K562 (cell line): ENCODE measurements around the gene C3. TPM values are rescaled to one million over a fixed set of nuclear protein-coding genes. Genes with fewer than 3 reads are reported as not detected.

Experiments
- CSDE1 ChIP-seq, 2 experiments: fragments of 450-650 bp; IDR thresholded peaks; 2 replicates each; pipeline ENCODE4 v1.6.1; 2016; ENCODE audit warnings: mild to moderate bottlenecking in 1 of 2
- DDX20 ChIP-seq: fragments of 450-650 bp; IDR thresholded peaks from 2 replicates; pipeline ENCODE4 v1.6.1; 2016; ENCODE audit warnings: missing genetic modification characterization, low read depth, mild to moderate bottlenecking, missing compliant biosample characterization, moderate library complexity
- KHSRP ChIP-seq: fragments of 450-650 bp; IDR thresholded peaks from 2 replicates; pipeline ENCODE4 v1.6.1; 2017
- MAFG ChIP-seq: fragments of 450-650 bp; conservative IDR thresholded peaks from 2 replicates; pipeline ENCODE4 v1.6.1; 2016; ENCODE audit warnings: missing genetic modification characterization, missing compliant biosample characterization
- MECOM ChIP-seq: fragments of 250-450 bp; sonication (Bioruptor Pico); IDR thresholded peaks from 2 replicates; pipeline ENCODE4 v1.8.0; 2022; ENCODE audit warnings: inconsistent platforms
- SMAD1 ChIP-seq: fragments of 150-350 bp; IDR thresholded peaks from 2 replicates; pipeline ENCODE4 v1.6.1; 2014; ENCODE audit warnings: low read length, low read depth; ENCODE audit not compliant: partially characterized antibody
- TAF9B ChIP-seq: fragments of 450-650 bp; IDR thresholded peaks from 2 replicates; pipeline ENCODE4 v1.6.1; 2018; ENCODE audit warnings: mild to moderate bottlenecking; ENCODE audit not compliant: partially characterized antibody
- TGIF2 ChIP-seq: sonication (generic); formaldehyde crosslinking; IDR thresholded peaks from 2 replicates; pipeline ENCODE4 v1.8.1; 2022; ENCODE audit warnings: mild to moderate bottlenecking, missing genetic modification reagents, moderate library complexity
- ZNF24 ChIP-seq: fragments of 450-650 bp; IDR thresholded peaks from 2 replicates; pipeline ENCODE4 v1.6.1; 2016
- ZNF431 ChIP-seq: sonication (generic); formaldehyde crosslinking; IDR thresholded peaks from 2 replicates; pipeline ENCODE4 v1.8.0; 2022; ENCODE audit warnings: mild to moderate bottlenecking, missing genetic modification reagents
- polyA plus RNA-seq, 8 experiments: library from polyadenylated mRNA; depleted of rRNA in 4 of 8; stranded (reverse) in 5 of 8; unstranded in 3 of 8; fragments of >200 nt; fragmentation: Nextera tagmentation in 2 of 8; fragmentation: Illumina TruSeq in 1 of 8; extraction: Ambion mirVana in 2 of 8; extraction: Trizol in 1 of 8; gene quantifications; 2 replicates each; pipeline versions ENCODE4 v1.2.1 to v1.2.3, GENCODE V29; 2011 to 2014; ENCODE audit warnings: inconsistent platforms in 1 of 8, missing spikeins in 1 of 8
- total RNA-seq, 7 experiments: library from RNA; depleted of rRNA in 6 of 7; stranded (reverse); fragments of >200 nt in 6 of 7; fragmentation: Illumina TruSeq in 2 of 7; extraction: Trizol in 2 of 7; gene quantifications; 2 replicates each; pipeline versions ENCODE4 v1.2.1 to v1.2.3, GENCODE V29; 2011 to 2021; ENCODE audit warnings: low replicate concordance in 1 of 7
- TF ChIP-seq, protein P1 (sequence below): fragments of 450-650 bp; formaldehyde crosslinking; IDR thresholded peaks from 2 replicates; pipeline ENCODE4 v1.4.0; 2022; ENCODE audit warnings: mild to moderate bottlenecking, moderate library complexity
- TF ChIP-seq, protein P2 (sequence below): IDR thresholded peaks from 3 replicates; pipeline ENCODE4 v1.6.1; 2011; ENCODE audit warnings: borderline replicate concordance, mild to moderate bottlenecking; ENCODE audit not compliant: insufficient read length, insufficient read depth
- TF ChIP-seq, protein P3 (sequence below): fragments of 250-450 bp; sonication (Bioruptor Pico); IDR thresholded peaks from 2 replicates; pipeline ENCODE4 v1.5.0; 2021; ENCODE audit warnings: mild to moderate bottlenecking, borderline replicate concordance
- TF ChIP-seq, protein P4 (sequence below): sonication (generic); formaldehyde crosslinking; IDR thresholded peaks from 2 replicates; pipeline ENCODE4 v1.5.0; 2020; ENCODE audit warnings: missing genetic modification reagents
- TF ChIP-seq, protein P5 (sequence below): fragments of 250-450 bp; sonication (Bioruptor Pico); IDR thresholded peaks from 2 replicates; pipeline ENCODE4 v1.5.0; 2021
- TF ChIP-seq, protein P6 (sequence below): sonication (generic); formaldehyde crosslinking; IDR thresholded peaks from 2 replicates; pipeline ENCODE4 v1.9.0; 2022; ENCODE audit warnings: mild to moderate bottlenecking, missing genetic modification reagents

C3 gene
- total and polyA plus RNA-seq, 9 of the 15 experiments (the other 6 are each of a cell fraction or from before 2014, with no cell fraction given): 0.59 to 10.6 (median 2.2) TPM

DNA sequence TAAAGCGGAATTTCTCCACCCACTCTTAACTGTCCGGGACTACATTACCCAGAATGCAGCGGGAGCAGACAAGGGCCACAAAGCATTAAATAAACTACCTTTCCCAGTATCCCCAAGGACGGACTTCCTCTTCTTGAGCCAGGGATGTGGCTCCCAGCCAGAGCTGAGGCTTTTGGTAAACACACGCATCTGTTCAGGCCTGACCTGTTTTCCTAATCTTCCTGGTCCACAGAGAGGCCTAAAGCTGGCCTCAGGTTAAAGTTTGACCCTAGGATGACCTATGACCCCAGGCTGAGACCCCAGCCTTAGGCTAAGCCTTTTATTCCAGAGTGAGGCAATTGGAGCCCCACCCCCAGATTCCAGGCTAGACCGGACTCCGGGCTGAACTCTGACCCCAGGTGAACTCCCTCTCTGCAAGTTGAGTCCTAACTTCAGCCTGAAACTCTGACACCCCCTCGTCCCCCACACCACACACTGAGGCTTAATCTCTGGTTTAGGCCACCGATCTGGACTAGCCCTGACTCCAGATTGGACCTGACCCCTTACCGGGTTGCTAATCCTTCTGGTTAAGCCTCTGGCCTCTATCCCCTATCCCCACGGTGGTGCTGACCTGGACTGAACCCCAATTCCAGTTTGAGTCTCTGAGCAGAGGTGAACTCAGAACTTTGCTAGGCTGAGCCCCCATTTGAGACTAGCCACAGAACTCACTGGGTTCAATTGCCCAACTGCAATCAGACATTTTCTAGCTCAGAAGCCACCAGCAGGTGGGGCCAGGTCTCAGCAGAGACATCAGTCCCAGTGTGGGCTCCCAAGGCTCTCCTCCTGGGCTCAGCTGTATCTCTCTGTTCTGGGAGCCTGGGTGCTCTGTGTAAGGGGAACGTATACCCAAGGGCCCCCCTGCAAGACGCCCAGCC lies 17.7 kb upstream of the C3 start (continued):
- TF ChIP-seq, protein P1, sequence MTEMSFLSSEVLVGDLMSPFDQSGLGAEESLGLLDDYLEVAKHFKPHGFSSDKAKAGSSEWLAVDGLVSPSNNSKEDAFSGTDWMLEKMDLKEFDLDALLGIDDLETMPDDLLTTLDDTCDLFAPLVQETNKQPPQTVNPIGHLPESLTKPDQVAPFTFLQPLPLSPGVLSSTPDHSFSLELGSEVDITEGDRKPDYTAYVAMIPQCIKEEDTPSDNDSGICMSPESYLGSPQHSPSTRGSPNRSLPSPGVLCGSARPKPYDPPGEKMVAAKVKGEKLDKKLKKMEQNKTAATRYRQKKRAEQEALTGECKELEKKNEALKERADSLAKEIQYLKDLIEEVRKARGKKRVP: no peak
- TF ChIP-seq SMAD1: no peak
- TF ChIP-seq, protein P2, sequence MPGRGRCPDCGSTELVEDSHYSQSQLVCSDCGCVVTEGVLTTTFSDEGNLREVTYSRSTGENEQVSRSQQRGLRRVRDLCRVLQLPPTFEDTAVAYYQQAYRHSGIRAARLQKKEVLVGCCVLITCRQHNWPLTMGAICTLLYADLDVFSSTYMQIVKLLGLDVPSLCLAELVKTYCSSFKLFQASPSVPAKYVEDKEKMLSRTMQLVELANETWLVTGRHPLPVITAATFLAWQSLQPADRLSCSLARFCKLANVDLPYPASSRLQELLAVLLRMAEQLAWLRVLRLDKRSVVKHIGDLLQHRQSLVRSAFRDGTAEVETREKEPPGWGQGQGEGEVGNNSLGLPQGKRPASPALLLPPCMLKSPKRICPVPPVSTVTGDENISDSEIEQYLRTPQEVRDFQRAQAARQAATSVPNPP: no peak
- no peak for TF ChIP-seq ZNF431
- TF ChIP-seq, protein P3, sequence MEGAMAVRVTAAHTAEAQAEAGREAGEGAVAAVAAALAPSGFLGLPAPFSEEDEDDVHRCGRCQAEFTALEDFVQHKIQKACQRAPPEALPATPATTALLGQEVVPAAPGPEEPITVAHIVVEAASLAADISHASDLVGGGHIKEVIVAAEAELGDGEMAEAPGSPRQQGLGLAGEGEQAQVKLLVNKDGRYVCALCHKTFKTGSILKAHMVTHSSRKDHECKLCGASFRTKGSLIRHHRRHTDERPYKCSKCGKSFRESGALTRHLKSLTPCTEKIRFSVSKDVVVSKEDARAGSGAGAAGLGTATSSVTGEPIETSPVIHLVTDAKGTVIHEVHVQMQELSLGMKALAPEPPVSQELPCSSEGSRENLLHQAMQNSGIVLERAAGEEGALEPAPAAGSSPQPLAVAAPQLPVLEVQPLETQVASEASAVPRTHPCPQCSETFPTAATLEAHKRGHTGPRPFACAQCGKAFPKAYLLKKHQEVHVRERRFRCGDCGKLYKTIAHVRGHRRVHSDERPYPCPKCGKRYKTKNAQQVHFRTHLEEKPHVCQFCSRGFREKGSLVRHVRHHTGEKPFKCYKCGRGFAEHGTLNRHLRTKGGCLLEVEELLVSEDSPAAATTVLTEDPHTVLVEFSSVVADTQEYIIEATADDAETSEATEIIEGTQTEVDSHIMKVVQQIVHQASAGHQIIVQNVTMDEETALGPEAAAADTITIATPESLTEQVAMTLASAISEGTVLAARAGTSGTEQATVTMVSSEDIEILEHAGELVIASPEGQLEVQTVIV (CRISPR knock-in tag): no peak
- TF ChIP-seq ZNF24: no peak; the same call in 1 of the 2 replicates
- TF ChIP-seq TGIF2 (CRISPR knock-in tag): no peak
- no peak for TF ChIP-seq DDX20 (tag)
- TF ChIP-seq CSDE1 (IDR thresholded peaks at IDR 0.05): no peak
- TF ChIP-seq, protein P4, sequence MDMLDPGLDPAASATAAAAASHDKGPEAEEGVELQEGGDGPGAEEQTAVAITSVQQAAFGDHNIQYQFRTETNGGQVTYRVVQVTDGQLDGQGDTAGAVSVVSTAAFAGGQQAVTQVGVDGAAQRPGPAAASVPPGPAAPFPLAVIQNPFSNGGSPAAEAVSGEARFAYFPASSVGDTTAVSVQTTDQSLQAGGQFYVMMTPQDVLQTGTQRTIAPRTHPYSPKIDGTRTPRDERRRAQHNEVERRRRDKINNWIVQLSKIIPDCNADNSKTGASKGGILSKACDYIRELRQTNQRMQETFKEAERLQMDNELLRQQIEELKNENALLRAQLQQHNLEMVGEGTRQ (CRISPR knock-in tag): no peak
- TF ChIP-seq, protein P5, sequence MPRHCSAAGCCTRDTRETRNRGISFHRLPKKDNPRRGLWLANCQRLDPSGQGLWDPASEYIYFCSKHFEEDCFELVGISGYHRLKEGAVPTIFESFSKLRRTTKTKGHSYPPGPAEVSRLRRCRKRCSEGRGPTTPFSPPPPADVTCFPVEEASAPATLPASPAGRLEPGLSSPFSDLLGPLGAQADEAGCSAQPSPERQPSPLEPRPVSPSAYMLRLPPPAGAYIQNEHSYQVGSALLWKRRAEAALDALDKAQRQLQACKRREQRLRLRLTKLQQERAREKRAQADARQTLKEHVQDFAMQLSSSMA (CRISPR knock-in tag): 0 out of 2 replicates have a peak, but pooled peaks have one; percentile 56
- 0 out of 2 replicates have a peak, but pooled peaks have one; percentile 50 for TF ChIP-seq MECOM (CRISPR knock-in tag)
- no peak for TF ChIP-seq KHSRP
- TF ChIP-seq TAF9B: no peak
- TF ChIP-seq, protein P6, sequence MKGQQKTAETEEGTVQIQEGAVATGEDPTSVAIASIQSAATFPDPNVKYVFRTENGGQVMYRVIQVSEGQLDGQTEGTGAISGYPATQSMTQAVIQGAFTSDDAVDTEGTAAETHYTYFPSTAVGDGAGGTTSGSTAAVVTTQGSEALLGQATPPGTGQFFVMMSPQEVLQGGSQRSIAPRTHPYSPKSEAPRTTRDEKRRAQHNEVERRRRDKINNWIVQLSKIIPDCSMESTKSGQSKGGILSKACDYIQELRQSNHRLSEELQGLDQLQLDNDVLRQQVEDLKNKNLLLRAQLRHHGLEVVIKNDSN: no peak
- TF ChIP-seq MAFG (tag): no peak
